HG03457 (cell line): ENCODE results near the gene LRRC43.
"Not testable (repeated sequence)": the region's sequence is repeated elsewhere in the genome, so short reads cannot be mapped to it uniquely, and the experiment has no call there.

Source experiments
- ATAC-seq: cut with Tn5 transposase; IDR thresholded peaks from one replicate; pipeline ENCODE4 v1.9.1; 2021; ENCODE audit warnings: moderate number of reproducible peaks; ENCODE audit not compliant: unreplicated experiment

Gene LRRC43

DNA sequence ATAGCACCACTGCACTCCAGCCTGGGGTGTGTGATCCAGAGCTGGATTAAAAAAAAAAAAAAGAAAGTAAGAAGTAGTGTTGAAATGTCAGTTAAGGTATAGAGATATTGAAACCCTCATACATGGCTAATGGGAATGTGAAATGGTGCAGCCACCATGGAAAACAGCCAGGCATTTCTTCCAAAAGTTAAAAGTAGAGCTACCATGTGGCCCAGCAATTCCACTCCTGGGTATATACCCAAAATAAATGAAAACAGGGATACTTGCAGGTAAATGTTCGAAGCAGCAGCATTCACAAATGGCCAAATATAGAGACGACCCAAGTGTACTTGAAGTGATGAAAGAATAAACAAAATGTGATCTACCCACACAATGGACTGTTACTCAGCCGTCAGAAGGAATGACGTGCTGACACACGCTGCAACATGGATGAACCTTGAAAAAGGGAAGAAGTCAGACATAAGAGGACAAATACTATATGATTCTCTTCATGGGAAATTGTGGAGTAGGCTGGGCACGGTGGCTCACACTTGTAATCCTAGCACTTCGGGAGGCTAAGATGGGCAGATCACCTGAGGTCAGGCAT lies 24.1 kb upstream of the LRRC43 start:
- no peak for ATAC-seq

DNA sequence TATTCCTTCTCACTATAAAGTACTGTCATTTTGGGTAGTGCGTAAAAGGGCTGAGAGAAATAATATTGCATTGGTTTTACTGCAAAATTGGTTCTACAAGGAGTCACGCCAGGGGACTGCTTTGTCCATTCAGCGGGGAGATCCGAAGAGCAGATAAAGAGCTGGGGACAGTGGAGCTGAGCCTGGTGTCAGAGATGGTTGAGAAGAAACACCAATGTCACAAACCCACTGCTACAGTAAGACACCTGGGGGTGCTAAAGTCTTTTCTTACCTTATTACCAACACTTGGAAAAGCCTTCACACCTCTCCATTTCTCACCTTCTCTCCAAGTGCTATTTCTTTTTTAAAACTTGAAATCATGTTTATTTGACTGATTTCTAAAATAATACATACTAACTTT lies 23.0 kb upstream of the LRRC43 start:
- ATAC-seq: no peak

DNA sequence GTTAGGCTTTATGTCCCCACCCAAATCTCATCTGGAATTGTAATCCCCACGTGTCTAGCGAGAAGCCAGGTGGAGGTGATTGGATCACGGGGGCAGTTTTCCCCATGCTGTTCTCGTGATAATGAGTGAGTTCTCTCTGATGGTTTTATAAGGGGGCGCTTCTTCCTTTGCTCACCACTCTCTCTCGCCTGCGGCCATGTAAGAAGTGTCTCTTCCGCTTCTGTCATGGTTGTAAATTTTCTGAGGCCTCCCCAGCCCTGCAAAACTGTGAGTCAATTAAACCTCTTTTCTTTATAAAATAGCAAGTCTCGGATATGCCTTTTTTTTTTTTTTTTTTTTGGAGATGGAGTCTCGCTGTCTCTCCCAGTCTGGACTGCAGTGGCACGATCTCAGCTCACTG lies 22.2 kb upstream of the LRRC43 start:
- ATAC-seq: no peak

DNA sequence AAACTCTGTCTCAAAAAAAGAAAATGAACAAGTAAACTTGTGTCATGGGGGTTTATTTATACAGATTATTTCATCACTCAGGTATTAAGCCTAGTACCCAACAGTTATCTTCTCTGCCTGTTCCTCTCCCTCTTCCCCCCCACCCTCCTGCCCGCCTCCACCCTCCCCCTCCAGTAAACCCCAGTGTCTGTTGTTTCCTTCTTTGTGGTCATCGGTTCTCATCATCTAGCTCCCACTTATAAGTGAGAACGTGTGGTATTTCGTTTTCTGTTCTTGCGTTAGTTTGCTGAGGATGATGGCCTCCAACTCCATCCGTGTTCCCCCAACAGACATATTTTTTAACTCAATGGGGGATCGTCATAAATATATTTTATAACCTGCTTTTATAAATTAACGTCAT lies 21.2 kb upstream of the LRRC43 start:
- ATAC-seq: no peak

DNA sequence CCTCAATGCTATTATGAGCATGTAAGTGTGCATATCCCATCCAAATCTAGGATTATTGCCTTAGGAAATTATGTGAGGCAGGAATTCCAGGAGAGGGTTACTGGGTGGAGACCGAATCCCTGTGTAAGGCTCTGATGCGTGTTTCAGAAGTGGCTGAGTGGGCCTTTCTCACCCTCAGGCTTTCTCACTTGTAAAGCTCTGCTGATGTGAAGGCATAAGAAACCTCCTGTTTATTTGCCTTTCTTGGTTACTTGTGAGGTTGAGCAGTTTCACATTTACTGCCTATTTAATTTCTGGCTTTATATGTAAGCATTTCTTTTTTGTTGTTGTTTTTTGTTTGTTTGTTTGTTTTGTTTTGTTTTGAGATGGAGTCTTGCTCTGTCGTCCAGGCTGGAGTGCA lies 19.9 kb upstream of the LRRC43 start:
- no peak for ATAC-seq

DNA sequence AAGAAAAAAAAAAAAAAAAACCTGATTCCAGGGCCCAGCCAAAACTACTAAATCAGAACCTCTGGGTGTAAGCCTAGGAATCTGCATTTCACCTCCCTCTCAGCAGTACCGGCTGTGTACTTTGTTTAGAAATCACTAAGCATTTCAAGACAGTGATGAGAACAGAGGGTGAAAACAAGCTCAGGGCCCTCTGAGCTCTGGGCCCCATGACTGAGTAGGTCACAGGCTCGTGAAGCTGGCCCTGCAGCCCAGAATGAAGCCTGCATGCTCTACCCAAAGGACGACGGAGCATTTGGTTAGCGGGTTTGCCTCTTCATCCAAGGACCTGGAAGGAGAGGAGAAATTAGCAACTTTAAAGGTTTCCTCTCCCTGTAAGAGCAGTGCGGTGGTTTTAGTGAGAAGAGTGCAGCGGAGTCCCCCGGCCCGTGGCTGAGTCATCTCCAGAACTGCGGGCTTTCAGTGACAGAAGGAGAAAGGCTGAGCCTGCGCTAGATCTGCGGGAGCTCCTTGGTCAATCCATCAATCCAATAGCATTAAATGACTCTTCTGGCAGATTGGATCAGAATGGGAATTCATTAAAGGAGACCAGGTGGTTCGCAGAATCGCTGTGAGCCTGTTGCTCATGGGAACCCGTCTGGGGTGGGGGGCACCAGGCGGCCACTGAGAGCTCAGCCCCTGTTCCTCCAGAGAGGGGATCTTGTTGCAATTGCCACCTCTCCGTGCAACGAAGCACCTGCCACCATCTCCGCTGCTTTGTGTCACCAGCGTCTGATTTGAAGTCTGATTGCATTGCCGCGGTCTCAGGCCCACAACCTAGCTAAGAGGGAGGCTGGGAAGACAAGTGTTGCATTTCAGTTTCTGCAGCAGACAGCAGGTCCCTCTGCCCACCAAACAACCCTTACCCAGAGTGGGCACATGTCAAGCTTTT lies 16.2 kb upstream of the LRRC43 start:
- ATAC-seq: no peak

DNA sequence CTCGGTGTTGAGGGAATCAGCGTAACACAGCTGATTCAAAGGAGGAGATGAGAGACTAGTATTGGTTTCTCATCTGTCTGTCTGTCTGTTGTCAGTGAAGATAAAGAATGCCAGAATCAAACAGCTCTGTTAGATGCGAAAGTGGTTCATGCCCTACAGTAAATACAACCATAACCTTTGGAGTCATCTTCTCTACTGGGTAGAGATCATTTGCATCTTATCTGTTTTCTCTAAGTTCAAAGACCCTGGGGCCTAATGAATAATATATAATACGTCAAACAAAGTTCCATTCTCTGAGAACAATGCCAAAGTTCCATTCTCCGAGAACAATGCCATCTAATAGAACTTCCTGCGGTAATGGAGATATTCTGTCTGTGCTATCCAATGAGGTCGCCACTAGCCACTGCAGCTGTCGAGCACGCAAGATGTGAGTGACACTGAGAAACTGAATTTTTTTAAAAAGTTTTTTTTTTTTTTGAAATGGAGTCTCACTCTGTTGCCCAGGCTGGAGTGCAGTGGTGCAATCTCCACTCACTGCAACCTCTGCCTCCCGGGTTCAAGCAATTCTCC lies 15.5 kb upstream of the LRRC43 start:
- no peak for ATAC-seq

DNA sequence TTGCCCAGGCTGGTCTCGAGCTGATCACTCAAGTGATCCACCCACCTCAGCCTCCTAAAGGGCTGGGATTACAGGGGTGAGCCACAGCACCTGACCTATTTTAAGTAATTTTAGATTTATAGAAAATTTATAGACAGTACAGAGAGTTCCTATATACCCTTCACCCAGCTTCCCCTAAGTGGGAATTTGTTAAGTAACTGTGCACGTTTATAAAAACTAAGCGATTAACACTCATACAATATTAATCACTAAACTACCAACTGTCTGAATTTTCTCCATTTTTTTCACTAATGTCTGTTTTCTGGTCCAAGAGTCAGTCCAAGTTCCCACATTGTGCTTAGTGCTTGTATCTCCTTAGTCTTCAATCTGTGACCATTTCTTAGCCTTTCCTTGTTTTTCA lies 14.4 kb upstream of the LRRC43 start:
- no peak for ATAC-seq

DNA sequence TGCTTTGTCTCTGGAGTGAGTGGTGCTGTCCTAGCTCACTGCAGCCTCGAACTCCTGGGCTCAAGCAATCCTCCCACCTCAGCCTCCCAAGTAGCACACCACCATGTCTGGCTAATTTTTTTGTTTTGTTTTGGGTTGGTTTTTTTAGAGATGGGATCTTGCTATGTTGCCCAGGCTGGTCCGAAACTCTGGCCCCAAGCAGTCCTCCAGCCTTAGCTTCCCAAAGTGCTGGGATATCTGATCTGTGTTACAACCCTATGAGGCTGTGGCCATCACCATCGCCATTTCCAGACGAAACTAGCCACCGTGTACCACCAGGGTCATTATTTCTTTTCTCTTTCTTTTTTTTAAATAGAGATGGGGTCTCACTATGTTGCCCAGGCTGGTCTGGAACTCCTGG lies 11.5 kb upstream of the LRRC43 start:
- ATAC-seq: no peak

DNA sequence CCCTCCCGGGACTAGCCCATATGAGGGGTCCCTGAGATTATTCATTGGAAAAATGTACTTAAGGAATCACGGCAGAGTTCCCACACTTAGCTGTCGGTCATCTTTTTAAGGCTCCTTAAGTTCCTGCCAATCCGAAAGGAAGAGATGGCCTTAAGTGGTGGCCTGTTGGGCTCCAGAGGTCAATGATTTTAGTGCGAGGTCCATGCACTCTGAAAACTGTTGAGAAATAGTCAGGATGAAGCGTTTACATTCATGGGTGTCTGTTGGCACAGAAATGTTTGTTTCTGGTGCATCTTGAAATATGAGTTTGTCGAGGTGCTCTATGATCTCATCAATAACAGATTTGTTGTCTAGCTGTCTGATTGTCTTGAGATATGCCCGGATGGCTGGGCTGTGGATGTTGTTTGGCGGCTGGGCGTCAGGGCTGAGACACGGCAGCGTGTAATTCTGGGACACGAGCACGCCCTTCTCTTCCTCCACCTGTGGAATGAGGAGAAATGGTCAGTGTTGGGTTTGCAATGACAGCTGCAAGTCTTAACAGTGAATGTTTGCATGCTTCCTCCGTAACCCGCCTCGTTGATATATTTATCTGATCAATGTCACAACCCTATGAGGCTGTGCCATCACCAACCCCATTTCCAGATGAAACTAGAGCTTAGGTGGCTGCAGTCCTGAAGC lies 10.5 kb upstream of the LRRC43 start:
- no peak for ATAC-seq

DNA sequence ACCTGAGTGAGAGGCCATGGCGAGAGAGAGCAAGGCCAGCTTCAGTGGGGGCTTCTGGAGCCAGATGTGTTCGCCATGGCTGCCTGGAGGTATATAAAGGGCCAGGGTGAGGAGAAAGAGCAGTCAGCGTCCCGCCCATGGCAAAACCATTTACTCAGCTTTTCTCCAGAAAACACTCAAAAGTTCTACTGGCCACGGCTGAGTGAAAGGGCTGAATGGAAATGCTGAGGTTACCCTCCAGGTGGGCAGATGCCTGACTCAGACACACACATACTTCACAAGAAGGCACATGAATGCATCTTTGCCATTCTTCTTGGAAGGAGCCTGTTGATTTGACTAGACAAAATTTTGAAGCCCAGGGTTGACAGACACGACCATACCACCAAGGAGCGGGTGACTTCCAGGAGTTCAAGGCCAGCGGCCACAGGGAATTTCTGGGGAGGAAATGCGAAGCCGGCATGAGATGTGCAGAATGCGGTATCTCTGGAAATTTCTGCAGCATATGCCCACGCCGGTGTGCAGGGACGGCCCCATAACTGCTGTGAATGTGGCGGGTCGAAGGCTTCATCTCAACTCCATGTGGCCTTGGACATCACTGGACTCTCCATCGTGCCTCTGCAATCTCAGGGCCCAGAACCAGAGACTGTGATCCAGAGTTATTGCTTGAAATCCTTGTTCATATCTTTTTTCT lies 8.6 kb upstream of the LRRC43 start, which contains the start of gene IL31:
IL31 (minus strand) TSS at position 67 of the 691 bp plus-strand sequence; CDS start at position 18, 49 bp downstream.
- no peak for ATAC-seq

DNA sequence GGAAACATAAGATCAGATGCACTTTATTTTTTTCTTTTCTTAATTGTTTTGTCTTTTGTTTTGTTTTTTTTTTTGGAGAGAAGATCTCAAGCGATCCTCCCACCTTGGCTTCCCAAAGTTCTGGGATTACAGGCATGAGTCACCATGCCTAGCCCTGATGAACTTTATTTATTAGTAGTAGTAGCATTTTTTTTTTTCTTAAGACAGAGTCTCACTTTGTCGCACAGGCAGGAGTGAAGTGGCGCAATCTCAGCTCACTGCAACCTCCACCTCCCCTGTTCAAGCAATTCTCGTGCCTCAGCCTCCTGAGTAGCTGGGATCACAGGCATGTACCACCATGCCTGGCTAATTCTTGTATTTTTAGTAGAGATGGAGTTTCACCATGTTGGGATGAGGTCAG lies 6.5 kb upstream of the LRRC43 start:
- ATAC-seq: not testable (repeated sequence)

DNA sequence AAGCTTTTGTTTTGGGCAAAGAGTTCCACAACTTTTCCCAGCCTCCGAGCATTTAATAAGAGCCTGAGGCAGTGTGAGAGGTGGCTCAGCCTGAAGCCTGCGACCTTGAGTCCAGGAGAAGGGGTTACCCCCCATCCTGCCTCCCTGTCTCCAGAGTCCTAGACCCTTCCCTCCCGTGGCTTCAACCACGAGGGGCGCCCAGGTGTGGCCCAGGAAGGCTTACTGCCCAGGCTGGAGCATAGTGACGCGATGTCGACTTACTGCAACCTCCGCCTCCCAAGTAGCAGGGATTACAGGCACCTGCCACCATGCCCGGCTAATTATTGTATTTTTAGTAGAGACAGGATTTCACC lies 641 bp downstream of the LRRC43 start:
- ATAC-seq: no peak

DNA sequence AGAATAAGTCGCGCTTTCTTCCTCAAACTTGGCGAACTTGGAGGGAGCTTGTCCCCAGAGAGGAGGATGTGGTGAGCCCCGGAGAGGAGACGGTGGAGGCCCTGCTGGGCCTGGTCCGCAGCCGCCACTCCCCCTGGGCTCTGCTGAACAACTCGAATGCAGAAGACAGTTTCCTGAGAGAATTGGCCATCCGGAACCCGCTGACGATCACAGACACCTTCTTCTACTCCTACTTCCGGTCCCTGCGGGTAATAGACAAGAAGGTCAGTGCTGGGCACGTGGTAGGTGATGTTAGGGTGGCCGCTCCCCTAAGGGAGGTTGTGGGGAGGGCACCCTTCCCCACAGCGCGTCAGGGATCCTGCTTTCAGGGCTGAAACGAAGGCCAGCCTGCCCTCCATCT lies 1.6 kb downstream of the LRRC43 start:
- ATAC-seq: no peak

DNA sequence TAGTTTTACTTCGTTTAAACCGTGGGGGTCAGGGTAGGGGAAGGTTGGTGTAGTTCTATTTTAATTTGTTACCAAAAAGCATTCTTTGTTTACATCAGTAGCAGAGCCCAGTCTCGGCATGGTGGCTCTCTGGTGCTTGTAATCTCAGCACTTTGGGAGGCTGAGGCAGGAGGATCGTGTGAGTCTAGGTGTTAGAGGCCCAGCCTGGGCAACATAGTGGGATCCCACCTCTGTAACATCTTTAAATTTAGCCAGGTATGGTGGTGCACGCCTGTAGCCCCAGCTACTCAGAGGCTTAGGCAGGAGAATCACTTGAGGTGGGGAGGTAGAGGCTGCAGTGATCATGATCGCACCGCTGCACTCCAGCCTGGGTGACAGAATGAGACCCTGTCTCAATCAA lies 2.2 kb downstream of the LRRC43 start:
- ATAC-seq: no peak

DNA sequence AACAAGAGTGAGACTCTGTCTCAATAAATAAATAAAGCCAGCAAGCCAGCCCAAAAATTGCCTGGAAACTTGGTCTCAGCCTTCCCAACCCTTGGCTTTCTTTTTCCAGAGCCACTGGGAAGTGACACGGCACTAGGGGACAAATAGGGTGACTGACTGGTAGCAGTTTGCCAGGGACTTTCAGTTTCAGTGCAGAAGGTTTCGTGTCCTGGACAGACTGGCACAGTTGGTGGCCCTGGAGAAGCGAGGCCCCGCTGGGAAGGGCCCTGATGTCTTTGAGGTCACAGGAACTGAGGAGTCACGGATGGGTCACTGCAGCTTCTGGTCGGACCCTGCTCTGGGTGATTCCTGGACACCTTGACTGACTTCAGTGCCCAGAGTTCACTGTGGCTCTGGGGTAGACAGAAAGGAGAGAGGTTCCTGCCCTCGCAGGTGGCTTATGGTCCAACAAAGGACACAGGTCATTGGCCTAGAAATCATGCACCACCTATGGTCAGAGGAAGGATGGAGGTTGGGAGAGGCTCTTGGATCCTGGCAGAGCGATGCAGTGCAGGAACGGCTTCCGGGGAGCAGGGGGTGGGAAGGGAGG lies 2.7 kb downstream of the LRRC43 start:
- no peak for ATAC-seq

DNA sequence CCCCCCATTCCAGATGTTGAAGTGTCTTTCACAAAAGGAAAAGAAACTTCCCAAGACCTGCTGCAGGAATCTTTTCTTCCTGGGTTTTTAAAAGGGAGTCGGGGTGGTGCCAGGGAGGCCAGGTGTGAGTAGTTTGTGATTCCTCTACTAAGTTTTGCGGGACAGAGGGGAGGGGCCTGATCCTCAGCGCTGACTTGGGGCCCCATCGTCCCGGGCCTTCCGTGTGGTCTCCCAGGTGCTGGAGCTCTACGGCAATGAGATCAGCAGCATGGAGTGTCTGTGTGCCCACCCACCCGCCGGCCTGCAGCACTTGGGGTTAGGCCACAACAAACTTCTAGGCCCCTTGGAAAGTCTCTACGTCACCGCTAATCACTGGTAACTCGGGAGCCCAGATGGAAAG lies 4.5 kb downstream of the LRRC43 start:
- ATAC-seq: no peak

DNA sequence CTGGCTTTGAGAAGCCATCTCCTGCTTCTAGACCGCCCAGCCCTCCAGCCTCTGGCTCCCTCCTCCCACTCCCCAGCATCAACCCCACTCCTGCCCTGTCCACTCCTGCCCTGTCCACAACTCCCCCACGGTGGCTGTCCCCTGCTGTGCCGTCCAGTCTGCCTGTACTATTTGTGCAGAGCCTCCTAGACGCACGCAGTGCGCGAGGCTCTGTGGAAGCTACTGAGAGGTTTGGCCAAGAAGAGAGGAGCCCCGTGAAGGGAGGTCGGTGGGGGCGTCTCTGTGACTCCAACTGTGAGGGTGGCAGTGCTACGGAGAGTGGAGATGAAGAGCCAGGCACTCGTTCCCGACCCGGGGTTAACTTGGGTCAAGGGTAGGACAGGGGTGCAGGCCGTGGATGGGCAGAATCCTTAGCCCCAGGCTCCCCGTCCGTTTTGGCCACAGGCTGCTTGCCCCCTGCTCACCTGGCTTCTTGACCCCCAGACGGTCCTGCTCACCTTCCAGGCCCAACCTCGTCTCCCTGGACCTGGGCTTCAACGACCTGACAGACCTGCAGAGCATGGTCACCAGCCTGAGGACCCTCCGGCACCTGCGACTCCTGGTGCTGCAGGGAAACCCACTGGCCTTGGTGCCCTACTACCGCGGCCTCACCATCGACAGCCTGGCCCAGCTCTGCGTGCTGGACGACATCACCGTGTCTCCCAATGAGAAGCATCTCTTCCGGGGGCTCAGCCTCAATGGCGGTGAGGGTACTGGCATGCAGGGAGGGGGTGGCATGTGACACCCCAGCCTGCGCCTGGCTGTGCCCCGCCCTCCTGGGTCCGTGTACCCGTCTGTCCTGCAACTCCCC lies 6.9 kb downstream of the LRRC43 start:
- no peak for ATAC-seq

DNA sequence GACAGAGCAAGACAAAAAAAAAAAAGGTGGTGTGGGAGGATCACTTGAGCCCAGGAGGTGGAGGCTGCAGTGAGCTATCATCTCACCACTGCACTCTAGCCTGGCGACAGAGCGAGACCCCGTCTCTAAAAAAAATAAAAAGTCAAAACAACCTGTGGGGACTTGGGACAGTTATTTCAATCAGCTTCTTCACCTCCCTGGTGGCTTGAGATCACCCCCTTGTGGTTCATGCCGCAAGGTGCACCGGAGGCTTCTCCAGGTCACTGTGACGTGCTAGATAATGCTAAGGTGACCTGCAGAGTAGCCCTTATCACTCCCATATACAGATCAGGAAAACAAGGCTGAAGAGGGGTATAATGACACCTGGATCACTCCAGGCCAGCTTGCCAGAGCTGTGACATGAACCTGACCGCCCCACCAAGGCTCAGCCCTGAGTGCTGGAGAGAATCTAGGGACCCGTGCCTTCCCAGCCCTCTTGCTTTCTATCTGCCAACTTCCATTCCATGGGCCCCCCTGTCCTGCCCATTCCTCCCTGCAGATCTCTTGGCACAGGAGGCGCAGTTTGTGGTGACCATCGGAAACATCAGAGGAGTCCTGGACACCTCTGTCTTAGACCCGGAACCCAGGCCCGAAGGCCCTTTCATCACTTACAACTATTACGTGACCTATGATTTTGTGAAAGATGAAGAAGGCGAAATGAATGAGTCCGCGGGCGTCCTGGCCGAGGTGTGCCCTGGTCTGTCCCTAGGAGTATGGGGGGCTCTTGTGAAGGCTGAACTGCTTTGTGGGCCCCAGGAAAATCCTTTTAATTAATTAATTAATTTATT lies 8.1 kb downstream of the LRRC43 start:
- ATAC-seq: no peak
